ENCODE measurements around the gene MAD1L1. TPM values are rescaled to one million over a fixed set of nuclear protein-coding genes. Genes with fewer than 3 reads are reported as not detected.
"Not testable (repeated sequence)": the region's sequence is repeated elsewhere in the genome, so short reads cannot be mapped to it uniquely, and the experiment has no call there.

Gene MAD1L1
- total RNA-seq, 1 donor from 2014 or later: 54.0 TPM

DNA sequence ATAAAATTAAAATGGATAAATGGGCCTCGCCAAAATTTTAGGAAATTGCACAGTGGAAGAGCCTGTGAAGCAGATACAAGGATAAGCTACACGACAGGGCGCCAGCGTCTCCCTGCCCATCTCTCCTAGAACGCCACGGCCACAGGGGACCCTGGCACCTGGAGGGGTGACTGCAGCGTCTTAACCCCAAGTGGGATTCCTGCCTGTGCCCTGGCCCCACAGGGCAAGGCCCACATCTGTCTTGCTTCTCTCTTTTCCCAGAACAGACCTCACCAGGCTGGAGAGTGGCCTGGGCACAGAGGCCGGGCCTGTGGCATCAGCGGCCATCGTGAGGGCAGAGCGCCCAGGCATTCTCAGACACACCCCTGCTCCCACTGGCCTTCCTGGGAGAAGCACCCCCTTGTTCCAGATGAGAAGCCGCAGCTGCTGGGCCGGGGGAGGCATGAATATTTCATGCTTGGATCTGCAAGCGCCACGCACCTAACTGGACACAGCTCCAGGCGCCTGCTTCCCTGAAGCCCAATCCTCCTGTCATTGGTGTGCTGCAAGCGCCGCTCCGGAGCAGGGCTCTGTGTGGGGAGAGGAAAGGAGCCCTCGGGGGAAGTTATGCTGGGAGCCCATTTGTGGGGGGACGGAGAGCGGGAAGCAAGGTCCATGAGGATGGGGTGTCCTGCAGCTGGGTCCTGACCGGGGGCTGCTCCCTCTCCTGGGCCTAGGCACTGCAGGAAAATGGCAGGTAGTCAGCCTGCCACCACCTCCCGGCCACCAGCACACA, 409.2 kb downstream of the MAD1L1 start:
- H3K27me3 Mint-ChIP-seq: peaks cover 10% of the 10 kb centered on the region
- peaks cover 5% of the 10 kb centered on the region for H3K36me3 Mint-ChIP-seq (ENCODE audit: low read depth)
- no peak overlapping the region for H3K27ac Mint-ChIP-seq
- no peak for DNase-seq
- H3K9me3 Mint-ChIP-seq: no peaks in the 10 kb centered on the region
- intact Hi-C loops (cut with micrococcal nuclease): no loop called here
- H3K4me3 Mint-ChIP-seq: no peak overlapping the region
- H3K4me1 Mint-ChIP-seq: peaks cover 13% of the 10 kb centered on the region

GRCh38 chr7:1819259-1819841, 413.4 kb downstream of the MAD1L1 start:
- Mint-ChIP-seq H3K36me3 (ENCODE audit: low read depth) (peaks cover 4% of the 10 kb centered on the region), H3K4me1 (peaks cover 8% of the 10 kb centered on the region), H3K4me3 (no peak overlapping the region), H3K9me3 (no peaks in the 10 kb centered on the region), H3K27me3 (peaks cover 10% of the 10 kb centered on the region), H3K27ac (no peak overlapping the region)
- no peak for DNase-seq
- intact Hi-C loops (cut with micrococcal nuclease): no loop called here

GRCh38 chr7:1818575-1819258, 414.0 kb downstream of the MAD1L1 start:
- no peak overlapping the region for H3K4me3 Mint-ChIP-seq
- DNase-seq: no peak
- H3K9me3 Mint-ChIP-seq: no peaks in the 10 kb centered on the region
- H3K27me3 Mint-ChIP-seq: peaks cover 10% of the 10 kb centered on the region
- intact Hi-C loops (cut with micrococcal nuclease): no loop called here
- H3K4me1 Mint-ChIP-seq: peaks cover 8% of the 10 kb centered on the region
- H3K27ac Mint-ChIP-seq: no peak overlapping the region
- H3K36me3 Mint-ChIP-seq (ENCODE audit: low read depth): peaks cover 5% of the 10 kb centered on the region

GRCh38 chr7:1817061-1817712, 415.6 kb downstream of the MAD1L1 start:
- Mint-ChIP-seq H3K4me3 (no peak overlapping the region), H3K9me3 (no peaks in the 10 kb centered on the region), H3K27me3 (peaks cover 10% of the 10 kb centered on the region), H3K4me1 (peaks cover 8% of the 10 kb centered on the region), H3K27ac (no peak overlapping the region), H3K36me3 (ENCODE audit: low read depth) (peaks cover 1% of the 10 kb centered on the region)
- DNase-seq: no peak
- intact Hi-C loops (cut with micrococcal nuclease): no loop called here

DNA sequence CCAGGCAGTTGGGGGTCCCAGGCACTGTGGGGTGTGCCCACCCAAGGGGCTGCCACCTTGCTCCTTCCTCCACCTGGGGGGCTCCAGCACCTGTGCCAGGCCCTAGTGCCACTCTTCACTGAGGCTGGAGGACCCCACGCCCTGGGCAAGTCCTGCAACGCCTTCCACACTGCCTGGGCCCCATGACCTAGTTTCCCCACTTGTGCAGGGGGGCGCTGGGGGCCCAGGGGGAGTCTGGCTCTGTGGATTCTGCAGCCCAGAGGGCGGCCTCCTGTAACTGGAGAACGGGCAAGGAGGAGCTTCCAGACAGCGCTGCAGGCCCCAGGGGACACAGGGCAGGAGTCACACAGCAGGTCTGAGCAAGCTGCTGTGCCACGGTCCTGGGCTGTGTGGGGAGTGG, 416.3 kb downstream of the MAD1L1 start:
- H3K27ac Mint-ChIP-seq; H3K4me3 Mint-ChIP-seq; H3K27me3 Mint-ChIP-seq; H3K9me3 Mint-ChIP-seq; H3K4me1 Mint-ChIP-seq; intact Hi-C loops (cut with micrococcal nuclease); H3K36me3 Mint-ChIP-seq (ENCODE audit: low read depth); DNase-seq: not testable (repeated sequence)

DNA sequence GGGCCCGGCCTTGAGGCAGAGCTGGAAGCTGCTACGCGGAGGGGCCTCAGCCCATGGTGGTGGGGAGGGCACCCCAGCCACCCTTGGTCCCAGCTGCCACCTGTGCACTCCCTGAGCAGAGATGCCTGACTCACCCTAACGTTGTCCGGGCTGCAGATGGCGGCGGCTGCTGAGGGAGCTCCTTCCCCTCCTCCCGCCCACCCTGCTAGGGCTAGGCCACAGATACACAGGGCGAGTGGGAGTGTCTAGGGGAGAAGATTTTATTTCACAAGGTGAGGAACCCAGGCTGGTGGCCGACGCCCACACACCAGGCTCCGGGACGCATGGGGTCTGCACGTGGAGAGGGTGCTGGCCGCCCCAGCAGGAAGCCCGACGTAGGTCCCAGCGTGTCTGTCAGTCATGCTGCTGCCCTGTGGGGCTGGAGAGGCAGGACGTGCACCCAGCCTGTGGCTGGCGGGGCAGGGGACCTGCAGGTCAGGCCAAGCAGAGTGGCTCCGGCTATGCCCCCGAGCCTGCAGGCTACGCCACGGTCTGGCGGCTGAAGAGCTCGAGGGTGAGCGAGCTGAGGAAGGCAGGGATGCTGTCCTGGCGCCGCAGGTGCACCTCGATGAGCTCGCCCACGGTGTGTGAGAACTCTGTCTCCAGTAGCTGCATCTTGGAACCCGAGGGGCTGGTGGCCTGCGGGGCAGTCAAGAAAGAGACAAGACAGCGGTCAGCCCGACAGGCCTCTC, 417.0 kb downstream of the MAD1L1 start:
- intact Hi-C loops (cut with micrococcal nuclease); H3K9me3 Mint-ChIP-seq; H3K27ac Mint-ChIP-seq; H3K27me3 Mint-ChIP-seq; H3K36me3 Mint-ChIP-seq (ENCODE audit: low read depth); H3K4me1 Mint-ChIP-seq; DNase-seq; H3K4me3 Mint-ChIP-seq: not testable (repeated sequence)

DNA sequence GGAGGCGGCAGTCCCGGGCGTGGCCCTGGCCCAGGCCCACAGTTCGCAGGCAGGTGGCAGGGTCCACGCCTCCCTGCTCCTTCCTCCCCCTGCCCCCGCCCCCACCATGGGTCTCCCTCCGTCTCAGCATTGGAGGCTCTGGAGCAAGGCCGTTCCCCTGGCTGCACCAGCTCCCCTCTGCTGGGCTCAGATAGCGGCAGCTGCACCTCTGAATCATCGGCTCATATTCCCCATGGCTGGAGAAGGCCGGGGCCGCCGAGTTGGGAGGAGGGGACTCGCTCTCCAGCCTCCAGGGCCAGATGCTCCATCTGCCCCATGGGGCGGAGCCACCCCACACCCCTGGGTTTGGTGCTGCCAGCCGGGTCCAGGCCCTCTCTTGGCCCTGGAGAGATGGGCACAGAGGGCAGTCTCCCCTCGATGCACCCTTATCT, 417.7 kb downstream of the MAD1L1 start:
- no peak overlapping the region for H3K4me3 Mint-ChIP-seq
- H3K36me3 Mint-ChIP-seq (ENCODE audit: low read depth): peaks cover 1% of the 10 kb centered on the region
- H3K9me3 Mint-ChIP-seq: no peaks in the 10 kb centered on the region
- DNase-seq: no peak
- H3K27me3 Mint-ChIP-seq: peaks cover 5% of the 10 kb centered on the region
- H3K27ac Mint-ChIP-seq: no peak overlapping the region
- peaks cover 5% of the 10 kb centered on the region for H3K4me1 Mint-ChIP-seq
- intact Hi-C loops (cut with micrococcal nuclease): no loop called here

GRCh38 chr7:1814089-1814811, 418.5 kb downstream of the MAD1L1 start:
- H3K27ac Mint-ChIP-seq: no peak overlapping the region
- intact Hi-C loops (cut with micrococcal nuclease): no loop called here
- DNase-seq: no peak
- H3K9me3 Mint-ChIP-seq: no peaks in the 10 kb centered on the region
- no peak overlapping the region for H3K4me3 Mint-ChIP-seq
- no peaks in the 10 kb centered on the region for H3K4me1 Mint-ChIP-seq
- H3K27me3 Mint-ChIP-seq: no peaks in the 10 kb centered on the region
- peaks cover 1% of the 10 kb centered on the region for H3K36me3 Mint-ChIP-seq (ENCODE audit: low read depth)

GRCh38 chr7:1813394-1814088, 419.2 kb downstream of the MAD1L1 start:
- Mint-ChIP-seq H3K4me3 (no peak overlapping the region), H3K4me1 (no peaks in the 10 kb centered on the region), H3K27ac (no peak overlapping the region)

DNA sequence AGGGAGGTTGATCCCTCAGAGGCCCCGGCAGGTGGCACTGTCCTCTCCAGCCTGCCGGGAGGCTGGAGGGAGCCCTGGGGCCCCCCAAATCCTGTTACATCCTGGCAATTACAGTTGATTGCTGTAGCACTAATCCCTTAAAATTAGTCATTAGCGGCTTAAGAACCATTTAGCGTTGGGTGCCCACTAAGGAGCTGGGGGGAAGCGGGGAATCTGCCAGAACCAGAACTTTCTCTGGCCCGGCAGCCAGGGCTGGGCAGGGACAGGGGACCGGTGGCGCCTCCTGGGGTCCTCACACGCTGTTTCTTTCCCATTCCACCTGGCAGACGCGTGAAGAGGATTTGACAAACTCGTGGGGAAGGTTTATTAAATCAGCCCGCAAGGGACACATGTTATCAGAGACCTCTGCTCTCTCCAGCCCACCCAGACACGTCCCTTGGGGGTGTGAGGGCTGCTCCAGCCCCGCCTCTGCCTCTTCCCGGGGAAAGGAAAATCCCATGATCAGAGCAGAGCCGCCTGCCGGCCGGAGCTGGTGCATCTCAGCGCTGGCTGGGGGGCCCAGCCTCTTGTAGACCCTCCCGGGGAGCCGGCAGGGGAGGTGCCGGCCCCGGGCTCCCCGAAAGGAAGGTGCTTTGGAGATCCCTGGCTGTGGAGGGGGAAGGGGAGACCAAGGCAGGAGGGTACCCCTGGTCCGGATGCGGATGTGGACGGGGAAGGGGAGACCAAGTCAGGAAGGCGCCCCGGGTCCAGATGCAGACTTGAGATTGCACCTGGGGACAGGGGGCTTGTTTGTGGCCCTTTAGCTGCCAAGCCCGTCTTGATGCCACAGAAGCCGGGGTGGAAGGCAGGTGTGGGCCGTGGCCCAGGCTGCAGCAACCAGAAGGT, 420.0 kb downstream of the MAD1L1 start:
- H3K27ac Mint-ChIP-seq: no peak overlapping the region
- intact Hi-C loops (cut with micrococcal nuclease): no loop called here
- H3K4me1 Mint-ChIP-seq: no peaks in the 10 kb centered on the region
- DNase-seq: no peak
- no peaks in the 10 kb centered on the region for H3K27me3 Mint-ChIP-seq
- no peak overlapping the region for H3K4me3 Mint-ChIP-seq
- peaks cover 1% of the 10 kb centered on the region for H3K36me3 Mint-ChIP-seq (ENCODE audit: low read depth)
- no peaks in the 10 kb centered on the region for H3K9me3 Mint-ChIP-seq

More at GRCh38 chr7:1813394-1814088, 419.2 kb downstream of the MAD1L1 start:
- Mint-ChIP-seq H3K36me3 (ENCODE audit: low read depth) (peaks cover 1% of the 10 kb centered on the region), H3K27me3 (no peaks in the 10 kb centered on the region), H3K9me3 (no peaks in the 10 kb centered on the region)
- DNase-seq: no peak
- intact Hi-C loops (cut with micrococcal nuclease): no loop called here

DNA sequence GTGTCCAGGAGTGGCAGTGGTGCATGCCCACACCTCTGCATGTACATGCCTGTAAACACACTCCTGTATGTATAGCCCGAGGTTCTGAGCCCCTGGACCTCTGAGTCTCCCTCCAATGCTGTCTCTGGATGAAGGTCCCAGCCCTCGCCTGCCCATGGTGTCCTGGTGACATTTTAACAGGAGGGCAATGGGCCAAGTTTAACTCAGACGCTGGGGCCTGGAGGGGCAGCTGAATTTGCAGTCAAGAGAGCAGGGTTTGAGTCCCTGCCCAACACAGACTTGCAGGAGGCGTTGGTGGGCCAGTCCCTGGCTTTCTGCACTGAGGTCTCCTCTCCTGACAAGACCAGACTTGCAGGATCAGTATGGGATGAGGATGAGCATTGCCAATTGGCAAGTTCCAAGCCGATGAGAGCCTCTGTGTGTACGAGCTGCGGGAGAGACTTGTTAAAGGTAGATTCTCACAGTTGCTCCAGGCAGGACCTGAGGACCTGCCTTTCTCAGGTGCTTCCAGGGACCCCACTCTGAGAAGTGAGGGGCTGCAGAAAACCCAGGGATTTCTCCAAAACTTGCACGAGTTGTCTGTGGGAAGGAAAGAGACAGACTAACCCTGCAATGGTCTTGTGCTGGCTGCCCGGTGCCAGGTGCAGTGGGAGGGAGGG, 420.8 kb downstream of the MAD1L1 start:
- Mint-ChIP-seq H3K27me3 (no peaks in the 10 kb centered on the region), H3K27ac (no peak overlapping the region), H3K4me3 (no peak overlapping the region), H3K9me3 (no peaks in the 10 kb centered on the region), H3K36me3 (ENCODE audit: low read depth) (peaks cover 1% of the 10 kb centered on the region), H3K4me1 (no peaks in the 10 kb centered on the region)
- intact Hi-C loops (cut with micrococcal nuclease): no loop called here
- DNase-seq: no peak
